NOMO-1 (cell line): ENCODE measurements around the gene RAB1B.
A peak's percentile ranks its signal among the peaks of the same experiment; 100 is the strongest.

Experiments used
- DNase-seq, 2 experiments: peaks; one replicate each; lab custom pipeline; 2025; ENCODE audit not compliant: unreplicated experiment in 2 of 2; lab: John Stamatoyannopoulos, UW

Gene RAB1B

DNA sequence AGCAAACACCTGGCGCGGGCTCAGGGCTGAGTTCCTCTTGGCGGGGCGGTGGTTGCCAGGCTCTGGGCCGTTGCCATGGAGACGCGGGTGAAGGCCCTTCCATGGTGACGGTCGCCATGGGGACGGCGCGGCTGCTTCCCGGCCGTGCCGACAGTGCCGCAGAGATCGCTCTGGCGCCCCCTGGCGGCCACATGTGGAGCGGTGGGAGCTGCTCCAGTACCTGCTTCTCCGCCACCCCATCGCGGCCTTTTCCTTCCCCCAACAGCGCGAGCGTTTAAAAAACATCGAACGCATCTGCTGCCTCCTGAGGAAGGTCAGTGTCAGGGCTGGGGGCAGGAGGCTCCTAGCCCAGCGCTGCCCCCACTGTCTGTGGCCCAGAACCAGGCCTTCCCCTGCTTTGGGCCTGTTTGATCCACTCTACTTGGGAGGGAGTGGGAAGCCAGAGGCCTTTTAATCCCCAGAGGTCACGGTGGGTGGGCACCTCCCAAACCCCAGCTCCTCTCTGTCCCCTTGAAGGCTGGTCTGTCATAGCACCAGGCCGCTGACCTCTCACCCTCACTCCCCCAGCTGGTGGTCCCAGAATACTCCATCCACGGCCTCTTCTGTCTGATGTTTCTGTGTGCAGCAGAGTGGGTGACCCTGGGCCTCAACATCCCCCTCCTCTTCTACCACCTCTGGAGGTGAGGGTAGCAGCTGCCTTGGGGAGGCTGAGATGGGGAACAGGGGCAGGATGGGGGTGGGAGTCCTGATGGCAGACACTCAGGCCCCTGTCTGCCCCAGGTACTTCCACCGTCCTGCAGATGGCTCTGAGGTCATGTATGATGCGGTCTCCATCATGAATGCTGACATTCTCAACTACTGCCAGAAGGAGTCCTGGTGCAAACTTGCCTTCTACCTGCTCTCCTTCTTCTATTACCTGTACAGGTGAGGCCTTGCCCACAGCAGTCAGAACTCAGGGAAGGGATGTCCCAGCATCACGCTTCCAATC, 14.3 kb downstream of the RAB1B start:
- peak; percentile 94 to 97 for DNase-seq

DNA sequence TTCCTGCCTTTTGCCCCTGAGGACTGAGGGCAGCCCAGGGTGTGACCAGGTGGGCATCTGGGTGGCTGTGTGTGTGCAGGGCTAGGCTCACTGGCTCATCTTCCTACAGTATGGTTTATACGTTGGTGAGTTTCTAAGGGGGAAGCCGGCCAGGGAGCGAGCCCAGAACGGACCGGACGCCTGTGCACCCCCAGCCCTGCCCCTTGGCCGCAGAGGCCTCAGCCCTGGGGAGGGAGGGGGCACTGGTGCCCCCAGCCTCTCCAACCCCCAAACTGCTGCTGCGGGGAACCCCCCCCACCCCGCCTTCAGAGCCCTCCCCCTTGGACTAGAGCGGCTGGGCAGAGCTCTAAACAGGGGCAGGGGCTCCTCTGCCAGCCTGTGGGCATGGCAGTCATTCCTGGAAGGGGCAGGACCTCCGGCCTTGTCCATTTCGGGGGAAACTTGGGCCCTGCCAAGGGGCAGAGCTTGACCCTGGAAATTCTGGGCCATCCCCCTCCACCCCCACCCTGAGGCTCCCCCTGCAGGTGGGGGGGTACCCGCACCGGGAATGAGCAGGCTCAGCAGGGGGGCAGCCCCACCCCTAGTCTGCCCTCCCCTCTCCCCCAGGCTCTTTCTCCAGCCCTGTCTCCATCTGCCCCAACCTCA, 15.1 kb downstream of the RAB1B start:
- no peak for DNase-seq

DNA sequence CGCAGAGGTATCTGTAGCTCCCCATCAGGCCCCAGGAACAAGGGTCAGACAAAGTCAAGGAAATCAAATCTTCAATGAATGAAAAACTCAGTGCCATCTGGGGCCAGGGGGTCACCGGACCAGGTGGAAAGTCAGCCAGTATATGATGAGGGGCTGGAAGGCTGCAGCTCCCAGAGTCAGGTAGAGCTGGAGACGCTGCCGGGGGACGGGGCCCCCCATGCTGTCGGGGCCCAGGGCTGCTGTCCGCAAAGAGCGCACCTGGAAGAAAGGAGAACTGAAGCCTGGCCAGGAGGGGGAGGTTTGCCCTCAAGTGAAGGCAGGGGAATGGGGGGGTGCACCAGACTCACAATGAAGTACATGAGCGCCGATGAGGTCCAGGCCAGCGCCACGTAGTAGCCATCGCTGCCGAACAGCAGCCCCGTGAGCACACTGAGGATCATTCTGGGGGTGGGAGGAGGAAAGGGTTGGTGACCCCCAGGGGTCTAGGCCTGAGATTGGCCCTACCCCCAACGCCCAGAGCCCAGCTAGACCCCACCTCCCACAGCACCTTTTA, 16.2 kb downstream of the RAB1B start:
- no peak for DNase-seq

DNA sequence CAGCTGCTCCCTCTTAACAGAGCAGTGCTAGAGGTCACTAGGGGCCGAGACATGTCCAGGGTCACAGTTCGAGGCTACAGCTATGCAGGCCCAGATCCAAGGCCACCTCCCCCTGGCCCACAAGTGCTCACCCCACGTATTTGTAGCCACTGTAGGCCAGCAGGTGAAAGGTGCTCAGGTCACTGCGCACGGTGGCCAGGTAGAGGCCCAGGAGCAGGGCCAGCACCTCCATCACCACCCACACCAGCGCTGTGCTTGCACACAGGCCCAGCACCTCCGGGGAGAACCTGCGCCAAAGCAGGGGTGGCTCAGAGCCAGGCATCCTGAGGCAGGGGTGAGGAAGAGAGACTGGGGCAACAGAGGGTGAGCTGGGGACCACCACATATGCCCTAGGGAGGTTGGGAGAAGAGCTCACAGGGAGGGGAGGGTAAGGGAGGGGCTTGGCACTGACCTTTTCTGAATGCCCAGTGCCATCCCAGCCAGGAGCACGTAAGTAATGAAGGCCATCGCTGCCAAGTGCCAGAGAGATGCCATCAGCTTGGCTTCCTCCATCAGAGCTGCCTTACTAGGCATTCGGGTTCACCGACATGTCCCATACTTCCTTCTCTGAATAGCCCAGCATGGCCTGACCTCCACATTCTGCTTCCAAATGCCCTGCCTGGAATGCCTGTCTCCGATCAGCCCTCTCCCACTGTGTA, 17.0 kb downstream of the RAB1B start:
- DNase-seq, result no peak

DNA sequence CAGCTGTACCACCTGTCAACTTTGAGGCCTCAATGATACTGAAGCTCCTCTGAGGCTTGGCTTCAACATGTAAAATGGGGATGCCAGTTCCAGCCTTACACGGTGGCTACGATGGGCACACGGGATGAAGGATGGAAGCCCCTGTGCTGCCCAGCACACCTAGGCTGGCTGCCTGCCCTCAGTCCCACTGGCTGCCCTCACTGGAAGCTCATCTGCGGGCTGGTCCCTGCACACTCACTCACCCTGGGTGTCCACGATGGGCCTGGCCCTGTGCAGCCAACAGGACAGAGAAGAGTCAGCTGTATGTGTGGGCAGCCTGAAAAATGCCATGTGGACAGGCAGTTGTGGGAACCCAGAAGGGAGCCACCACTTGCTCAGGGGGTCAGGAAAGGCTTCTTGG, 18.3 kb downstream of the RAB1B start:
- no peak for DNase-seq

- no peak for DNase-seq
Measured at GRCh38 chr11:66287211-66287888, 18.9 kb downstream of the RAB1B start.

GRCh38 chr11:66287889-66288670, 19.6 kb downstream of the RAB1B start:
- DNase-seq, result no peak

DNA sequence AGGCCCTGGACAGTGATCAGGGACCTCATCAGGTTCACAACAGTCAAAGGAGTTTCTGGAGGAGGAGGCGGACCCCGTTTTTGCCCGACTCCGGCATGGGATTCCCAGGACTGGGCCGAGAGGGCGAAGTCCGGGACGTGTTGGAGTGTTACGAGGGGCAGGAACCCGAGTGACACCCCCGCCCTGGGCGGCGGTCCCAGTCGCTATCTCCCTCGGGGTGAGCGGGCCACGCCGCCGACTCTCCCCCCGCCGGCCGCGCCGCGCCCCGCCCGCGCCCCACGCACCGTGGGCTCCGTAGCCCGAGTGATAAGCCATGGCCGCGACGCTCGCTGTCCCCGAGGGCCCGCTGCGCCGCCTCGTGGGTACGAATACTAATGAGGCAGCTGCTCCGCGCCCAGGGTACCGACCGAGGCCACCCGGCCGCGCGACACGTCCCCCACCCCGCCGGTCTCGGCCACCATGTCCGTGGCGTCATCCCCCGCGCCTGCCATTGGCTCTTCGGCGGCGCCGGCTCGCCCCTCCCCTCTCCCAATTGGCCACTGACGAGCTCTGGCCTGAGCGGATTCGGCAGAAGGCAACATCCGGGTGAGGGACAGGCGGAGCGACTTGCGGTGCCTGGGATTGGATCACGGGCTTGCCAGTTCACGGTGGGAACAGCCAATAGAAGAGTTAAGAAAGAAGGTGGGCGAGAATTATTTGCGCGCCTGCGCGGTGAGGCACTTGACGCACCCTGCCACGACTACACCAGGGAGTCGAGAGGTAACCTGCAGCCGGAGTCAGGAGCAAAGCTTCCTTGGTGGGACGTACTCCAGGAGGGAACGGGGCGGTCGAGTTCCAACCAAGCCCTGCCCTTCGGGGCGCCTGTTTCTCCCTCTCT, 20.5 kb downstream of the RAB1B start, which contains the start of gene YIF1A:
Gene YIF1A (minus strand): TSS at position 473 of the 877 bp plus-strand sequence. CDS start 158 bp downstream, at position 315.
- DNase-seq, result peak; percentile 99 to 100

DNA sequence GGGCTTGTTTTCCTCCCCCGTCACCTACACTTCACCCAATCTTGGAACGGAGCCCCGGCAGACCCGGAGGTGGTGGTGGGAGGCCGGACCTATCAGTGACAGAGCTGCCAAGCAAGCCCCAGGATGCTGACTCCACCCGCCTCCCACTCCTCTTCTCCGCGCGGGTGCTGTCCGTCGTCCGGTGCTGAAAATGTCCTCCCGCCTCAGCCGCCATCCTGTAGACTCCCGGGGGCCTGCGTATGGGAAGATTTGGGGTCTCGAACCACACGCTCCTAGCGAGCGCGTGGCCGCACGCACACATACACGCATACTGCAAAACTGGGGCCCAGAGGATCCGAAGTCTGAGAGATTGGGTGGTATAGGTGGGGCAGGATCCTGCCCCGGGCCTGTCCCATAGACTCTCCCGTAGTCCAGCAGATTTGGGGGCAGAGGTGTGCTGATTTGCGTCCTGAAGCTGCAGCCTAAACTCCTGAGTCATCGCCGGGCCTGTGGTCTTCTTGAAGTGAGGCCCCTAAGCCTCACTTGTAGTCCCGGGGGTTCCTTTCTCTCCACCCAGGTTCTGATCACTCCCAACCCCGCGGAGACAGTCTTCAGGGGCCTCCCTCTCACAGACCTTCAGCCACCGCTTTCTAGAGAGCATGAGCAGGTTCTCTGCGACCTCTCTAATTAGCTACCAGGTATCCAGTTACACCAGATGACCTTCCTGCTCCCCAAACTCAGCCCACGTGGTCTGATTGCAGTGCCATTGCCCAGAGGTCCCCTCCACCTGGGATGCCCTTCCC, 21.3 kb downstream of the RAB1B start:
- DNase-seq, result peak; percentile 47 to 58

GRCh38 chr11:66290330-66290621, 21.8 kb downstream of the RAB1B start:
- no peak for DNase-seq

DNA sequence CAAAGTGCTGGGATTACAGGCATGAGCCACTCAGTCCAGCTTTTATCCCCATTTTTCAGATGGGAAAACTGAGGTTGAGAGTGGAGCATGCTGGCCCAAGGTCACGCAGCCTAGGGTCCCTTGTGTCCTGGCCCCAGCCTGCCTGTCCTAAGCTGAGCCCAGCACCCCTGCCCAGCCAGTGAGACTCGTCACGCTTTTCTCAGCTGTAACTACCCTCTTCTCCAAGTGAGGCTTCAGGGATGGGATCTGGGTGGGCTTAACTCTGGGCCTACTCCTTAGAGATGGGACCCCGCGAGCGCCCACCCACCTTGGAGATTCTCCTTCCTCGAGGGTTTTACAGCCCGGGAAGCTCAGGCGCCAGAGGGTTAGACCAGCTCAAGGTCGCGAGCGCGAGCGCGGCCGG, 22.9 kb downstream of the RAB1B start:
- no peak for DNase-seq

GRCh38 chr11:66291706-66292542, 23.5 kb downstream of the RAB1B start, which contains the start of gene TMEM151A:
Gene TMEM151A (plus strand): TSS chr11:66291894. CDS start chr11:66292014, 120 bp downstream.
- no peak for DNase-seq

DNA sequence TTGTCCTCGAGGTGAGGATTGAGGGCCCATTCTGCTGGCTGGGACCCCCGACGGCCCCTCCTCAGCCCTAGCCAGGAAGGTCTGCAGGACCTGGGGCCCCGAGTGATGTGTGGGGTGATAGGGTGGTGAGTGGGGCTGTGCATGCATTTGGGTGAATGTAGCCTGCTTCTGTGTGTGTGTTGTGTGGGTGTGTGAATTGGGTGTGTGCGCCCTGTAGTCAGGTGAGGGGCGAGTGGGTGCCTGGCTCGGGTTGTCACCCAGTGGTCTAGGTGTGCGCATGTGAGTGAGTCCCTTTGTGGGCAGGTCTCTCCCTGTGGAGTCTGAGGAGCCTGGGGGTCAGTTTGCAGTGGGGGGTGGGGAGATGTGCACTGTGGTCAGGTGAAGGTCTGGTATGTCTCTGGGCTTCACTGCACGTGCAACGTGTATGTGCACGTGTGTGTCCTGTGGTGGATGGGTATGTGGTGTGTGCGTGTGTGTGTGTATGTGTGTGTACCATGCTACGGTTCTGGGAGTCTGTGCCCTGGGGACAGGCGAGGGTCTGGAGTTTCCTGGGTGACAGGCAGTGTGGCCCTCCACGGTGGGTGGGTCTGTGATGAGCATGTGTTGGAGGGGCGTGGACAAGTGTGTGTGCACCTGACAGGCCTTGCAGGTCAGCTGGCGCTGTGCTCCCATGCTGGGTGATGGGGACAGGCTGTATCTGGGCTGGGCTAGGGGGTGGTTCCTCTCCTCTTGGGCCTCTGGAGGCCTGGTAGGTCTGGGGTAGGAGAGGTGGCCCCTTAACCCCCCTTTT, 24.3 kb downstream of the RAB1B start:
- no peak for DNase-seq

GRCh38 chr11:66293352-66293751, 24.9 kb downstream of the RAB1B start:
- no peak for DNase-seq

DNA sequence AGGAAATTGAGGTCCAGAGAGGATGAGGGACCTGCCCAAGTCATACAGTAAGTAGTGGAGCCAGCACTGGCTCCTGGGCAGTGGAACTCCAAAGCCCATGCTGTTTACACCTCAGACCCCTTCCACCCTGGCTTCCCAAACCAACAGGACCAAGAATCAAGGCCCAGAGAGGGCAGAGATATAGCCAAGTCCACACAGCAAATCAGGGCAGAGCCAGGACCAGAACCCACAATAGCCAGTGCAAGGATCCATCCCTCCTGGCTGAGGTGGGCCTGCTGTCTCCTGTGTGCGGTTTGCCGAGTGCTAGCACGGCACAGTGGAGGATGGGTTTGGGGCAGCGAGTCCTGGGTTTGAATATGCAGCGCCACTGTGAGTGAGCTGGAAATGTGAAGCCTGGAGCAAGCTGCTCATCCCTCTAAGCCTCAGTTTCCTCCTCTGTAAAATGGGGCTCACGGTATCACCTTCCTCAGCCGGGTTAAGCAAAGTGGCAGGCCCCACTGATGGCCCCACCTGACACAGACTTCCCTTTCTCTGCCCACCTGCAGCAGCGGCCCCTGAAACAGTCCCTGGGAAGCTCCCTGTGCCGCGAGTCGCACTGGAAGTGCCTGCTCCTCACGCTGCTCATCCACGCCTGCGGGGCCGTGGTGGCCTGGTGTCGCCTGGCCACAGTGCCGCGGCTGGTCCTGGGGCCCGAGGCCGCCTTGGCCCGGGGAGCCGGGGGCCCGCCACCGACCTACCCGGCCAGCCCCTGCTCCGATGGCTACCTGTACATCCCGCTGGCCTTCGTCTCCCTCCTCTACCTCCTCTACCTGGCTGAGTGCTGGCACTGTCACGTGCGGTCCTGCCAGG, 25.6 kb downstream of the RAB1B start:
- no peak for DNase-seq
